DMS153 treated with DMSO at 0.1 percent for 48 hours (cell line): ENCODE data around the gene MDH1.

Experiments used
- DNase-seq: peaks from one replicate; lab custom pipeline; 2025; ENCODE audit not compliant: unreplicated experiment; lab: John Stamatoyannopoulos, UW

The MDH1 gene

GRCh38 chr2:63628403-63628942 lies 39.7 kb downstream of the MDH1 start:
- DNase-seq = no peak

GRCh38 chr2:63631501-63631900 lies 42.7 kb downstream of the MDH1 start:
- no peak for DNase-seq

DNA sequence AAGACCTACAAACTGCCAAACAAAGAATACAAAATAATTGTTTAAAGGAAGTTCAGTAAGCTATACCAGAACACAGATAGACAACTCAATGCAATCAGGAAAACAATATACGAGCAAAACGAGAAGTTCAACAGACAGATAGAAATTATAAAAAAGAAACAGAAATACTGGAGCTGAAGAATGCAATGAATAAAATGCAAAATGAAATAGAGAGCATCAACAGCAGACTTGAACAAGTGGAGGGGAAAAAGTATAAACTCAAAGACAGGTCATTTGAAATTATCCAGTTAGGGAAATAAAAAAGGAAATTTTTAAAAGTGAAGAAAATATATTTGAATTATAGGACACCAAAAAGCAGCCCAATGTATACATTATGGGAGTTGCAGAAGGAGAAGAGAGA lies 43.6 kb downstream of the MDH1 start:
- DNase-seq = no peak

GRCh38 chr2:63639344-63639743 lies 50.6 kb downstream of the MDH1 start:
- DNase-seq = no peak

- DNase-seq = no peak
Measured at GRCh38 chr2:63642946-63643345, 54.2 kb downstream of the MDH1 start.

GRCh38 chr2:63643486-63643885 lies 54.7 kb downstream of the MDH1 start:
- no peak for DNase-seq

GRCh38 chr2:63648632-63649031 lies 59.9 kb downstream of the MDH1 start:
- no peak for DNase-seq

DNA sequence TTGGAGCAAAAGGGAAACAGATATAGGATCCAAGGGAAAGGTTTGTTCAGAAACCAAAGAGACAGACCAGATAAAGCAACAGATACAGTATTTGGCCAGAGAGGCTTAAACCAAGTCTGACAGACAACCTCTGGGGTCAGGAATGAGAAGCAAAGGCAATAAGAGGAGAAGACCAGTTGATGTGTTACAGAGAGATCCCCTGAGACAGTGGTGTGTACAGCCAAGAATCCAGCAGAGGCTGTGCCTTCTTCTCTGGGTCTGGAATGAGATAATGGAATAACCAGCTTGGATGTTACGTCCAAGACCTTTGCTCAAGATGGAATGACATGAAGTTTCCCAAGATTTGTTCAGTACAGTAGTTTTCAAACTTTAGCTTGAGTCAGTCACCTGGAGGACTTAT lies 61.1 kb downstream of the MDH1 start:
- no peak for DNase-seq

- no peak for DNase-seq
Measured at GRCh38 chr2:63650756-63651155, 62.0 kb downstream of the MDH1 start.

GRCh38 chr2:63651356-63651755 lies 62.6 kb downstream of the MDH1 start:
- DNase-seq = no peak

DNA sequence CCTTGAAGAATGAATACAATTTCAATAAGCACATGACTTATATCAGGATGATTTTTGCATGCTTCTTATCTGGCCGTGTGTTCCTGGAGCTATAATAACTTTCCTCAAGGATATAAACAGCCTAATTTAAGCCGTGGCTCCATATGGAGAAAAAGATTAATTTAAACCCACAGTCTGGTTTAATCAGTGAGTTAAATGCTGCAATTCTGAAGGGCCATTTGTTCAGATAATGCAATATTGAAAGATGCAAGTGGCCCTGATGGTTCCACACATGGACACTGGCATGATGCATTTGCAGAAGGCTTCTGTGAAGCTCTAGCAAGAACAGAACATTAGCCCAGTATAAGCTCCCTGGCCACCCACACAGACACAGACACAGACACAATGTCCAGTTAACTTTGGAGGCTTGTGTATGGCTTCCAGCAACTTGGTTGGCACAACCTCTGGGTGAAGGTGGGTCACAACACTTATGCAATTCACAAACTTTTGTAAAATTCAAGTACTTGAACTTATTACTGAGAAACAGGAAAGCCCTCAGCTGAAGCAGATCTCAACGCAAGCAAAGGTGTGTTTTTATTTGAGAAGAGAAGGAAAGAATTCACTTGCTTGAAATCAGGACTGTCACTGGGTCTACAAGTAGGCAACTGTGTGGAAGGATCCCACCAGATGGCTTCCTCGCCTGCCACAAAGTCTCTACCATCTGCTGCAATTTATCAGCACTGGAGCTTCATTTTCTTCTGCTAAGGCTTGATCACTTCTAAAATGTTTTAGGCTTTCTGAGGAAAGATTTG lies 63.3 kb downstream of the MDH1 start:
- no peak for DNase-seq

GRCh38 chr2:63652652-63652985 lies 63.9 kb downstream of the MDH1 start:
- DNase-seq = no peak

- DNase-seq = no peak
Measured at GRCh38 chr2:63654959-63655358, 66.2 kb downstream of the MDH1 start.
